GM04503 (cell line): Measurements from ENCODE around the gene CCDC192.

Experiments used
- DNase-seq: peaks from one replicate; pipeline ENCODE4 v3.0.0-alpha.2; 2012; ENCODE audit warnings: low read depth

CCDC192 gene

GRCh38 chr5:127810017-127810416 is 106.8 kb downstream of the CCDC192 start:
- DNase-seq, result no peak

DNA sequence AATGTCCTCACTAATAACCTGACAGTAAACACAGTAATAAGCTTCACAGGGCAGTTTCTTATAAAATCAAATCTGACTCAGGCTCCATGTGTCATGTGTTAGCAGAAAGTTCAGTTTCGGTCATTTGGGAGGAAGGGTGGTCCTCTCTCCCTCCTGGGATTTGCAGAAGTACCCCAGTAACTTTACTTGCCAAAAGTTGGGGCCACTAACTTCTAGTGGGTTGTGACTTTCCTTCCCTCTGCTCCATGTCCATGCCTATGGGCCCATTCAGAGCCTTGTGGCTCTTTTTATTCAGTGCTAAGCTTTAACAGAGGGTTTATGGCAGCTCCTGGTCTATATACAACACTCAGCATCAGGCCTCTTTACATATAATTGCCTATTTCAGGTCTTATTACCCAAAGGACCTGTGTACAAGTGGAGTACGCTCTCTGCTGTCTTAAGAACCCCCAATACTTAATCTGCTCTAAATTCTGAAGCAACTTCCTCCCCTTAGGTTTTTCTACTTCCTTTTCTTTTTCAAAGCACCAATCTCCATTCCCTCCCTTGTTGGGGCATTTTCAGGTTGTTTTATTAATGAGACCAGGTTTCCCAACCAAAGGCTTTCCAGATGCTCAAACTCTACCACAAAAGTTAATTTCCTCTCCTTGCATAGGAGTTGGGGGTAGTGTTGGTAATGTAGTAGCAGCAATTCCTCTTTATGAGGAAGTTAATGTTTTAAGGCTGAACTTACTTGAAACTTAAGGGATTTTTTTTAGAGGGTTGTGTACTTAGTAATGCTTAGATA is 107.7 kb downstream of the CCDC192 start:
- DNase-seq, result no peak

- no peak for DNase-seq
Measured at GRCh38 chr5:127812570-127812969, 109.4 kb downstream of the CCDC192 start.

- peak; percentile 69 for DNase-seq
Measured at GRCh38 chr5:127813633-127814587, 110.7 kb downstream of the CCDC192 start.

DNA sequence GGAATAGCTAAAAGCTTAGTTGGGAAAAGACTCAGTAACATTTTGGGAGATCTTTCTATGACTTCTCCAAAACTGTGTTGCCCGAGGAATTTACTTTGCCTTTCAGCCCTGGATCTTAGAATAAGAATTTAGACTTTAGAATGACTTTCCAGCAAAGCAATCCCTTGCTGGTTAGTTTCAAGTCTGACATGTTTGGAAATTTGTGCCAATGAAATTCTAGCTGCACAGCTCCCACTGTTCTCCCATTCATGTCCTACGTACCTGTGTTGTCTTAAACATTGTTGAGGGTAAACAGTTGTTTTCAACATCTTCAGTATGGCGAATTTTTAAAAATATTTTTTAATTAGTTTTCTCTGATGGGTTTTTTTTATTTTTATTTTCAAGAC is 111.4 kb downstream of the CCDC192 start:
- no peak for DNase-seq

DNA sequence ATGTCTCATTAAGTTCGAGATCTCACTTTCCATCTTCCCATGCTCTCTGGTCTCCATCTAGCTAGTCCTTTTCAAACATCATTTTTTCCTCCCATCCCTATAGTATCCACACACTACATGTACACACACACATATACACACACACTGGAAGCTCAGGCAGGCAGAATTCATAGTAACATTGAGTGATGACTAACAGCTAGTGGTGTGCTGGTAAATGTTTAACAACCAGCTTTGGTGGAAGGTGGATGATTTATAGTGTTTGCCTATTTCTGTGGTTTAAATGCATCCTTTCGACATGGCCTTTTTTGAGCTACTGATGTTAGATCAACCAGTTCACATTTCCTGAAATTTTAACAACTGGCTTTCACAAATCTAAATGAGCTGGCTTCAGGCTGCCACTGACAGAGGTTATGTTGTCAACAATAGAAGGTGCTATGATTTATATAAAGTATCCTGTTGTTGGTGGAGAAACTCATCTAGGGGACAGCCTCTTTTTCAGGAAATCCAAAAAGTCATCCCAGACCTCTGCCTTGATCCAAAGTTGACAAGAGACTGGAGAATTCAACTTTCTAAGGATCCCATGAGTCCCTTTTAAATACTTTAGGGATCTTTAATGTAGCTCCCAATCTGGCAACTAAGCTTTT is 117.8 kb downstream of the CCDC192 start:
- DNase-seq, result peak; percentile 44

GRCh38 chr5:127821896-127822295 is 118.7 kb downstream of the CCDC192 start:
- DNase-seq, result no peak

DNA sequence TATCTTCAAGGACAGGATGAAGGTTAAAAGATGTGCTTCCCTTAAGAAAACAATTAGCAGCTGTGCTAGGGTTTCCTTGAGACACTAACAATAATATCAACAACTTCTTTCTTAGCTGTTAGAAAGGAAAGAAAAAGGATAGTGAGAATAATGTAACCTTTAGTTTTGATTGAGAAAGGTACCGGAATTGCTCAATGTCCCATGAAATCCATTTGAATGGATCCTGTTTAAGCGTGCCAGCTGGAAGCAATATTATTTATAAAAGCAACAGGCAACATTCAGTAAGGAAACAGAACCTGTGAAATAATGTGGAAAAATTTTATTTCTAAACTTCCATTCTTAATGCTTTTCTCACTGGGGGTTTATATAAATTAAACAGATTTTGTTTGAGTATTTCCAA is 120.9 kb downstream of the CCDC192 start:
- DNase-seq, result no peak

DNA sequence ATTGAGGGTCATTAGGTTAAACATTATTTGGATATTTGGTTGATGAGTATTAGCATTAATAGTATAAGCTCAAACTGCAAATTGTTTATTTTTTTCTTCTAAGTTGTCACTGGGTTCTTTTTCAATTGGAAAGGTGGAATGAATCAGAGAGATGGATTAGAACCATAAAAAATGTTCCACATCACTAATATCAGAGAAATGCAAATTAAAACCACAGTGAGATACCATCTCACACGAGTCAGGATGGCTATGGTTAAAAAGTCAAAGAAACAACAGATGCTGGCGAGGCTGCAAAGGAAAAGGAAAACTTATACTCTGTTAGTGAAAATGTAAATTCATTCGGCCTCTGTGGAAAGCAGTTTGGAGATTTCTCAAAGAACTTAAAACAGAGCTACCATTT is 122.8 kb downstream of the CCDC192 start:
- DNase-seq, result no peak

GRCh38 chr5:127827451-127827850 is 124.3 kb downstream of the CCDC192 start:
- no peak for DNase-seq

GRCh38 chr5:127830157-127830556 is 127.0 kb downstream of the CCDC192 start:
- no peak for DNase-seq

GRCh38 chr5:127830829-127831598 is 127.8 kb downstream of the CCDC192 start:
- no peak for DNase-seq

DNA sequence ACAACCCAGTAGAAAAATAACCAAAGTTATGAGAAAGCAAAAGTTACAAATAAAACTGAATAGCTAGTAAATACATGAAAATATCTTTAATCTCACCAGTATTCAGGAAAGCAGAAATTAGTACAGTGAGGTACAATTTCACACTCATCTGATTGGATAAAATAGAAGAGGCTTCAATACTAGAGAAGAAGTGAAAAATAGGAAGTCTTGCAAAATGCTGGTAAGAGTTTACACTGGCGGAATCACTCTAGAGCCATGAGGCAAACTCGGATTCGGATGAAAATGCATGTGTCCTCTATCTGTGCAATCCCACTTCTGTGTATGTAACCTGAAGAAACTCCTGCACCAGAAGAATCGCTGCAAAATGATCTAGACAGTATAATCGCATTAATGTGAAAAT is 128.9 kb downstream of the CCDC192 start:
- DNase-seq, result no peak

- no peak for DNase-seq
Measured at GRCh38 chr5:127834094-127834531, 130.9 kb downstream of the CCDC192 start.

DNA sequence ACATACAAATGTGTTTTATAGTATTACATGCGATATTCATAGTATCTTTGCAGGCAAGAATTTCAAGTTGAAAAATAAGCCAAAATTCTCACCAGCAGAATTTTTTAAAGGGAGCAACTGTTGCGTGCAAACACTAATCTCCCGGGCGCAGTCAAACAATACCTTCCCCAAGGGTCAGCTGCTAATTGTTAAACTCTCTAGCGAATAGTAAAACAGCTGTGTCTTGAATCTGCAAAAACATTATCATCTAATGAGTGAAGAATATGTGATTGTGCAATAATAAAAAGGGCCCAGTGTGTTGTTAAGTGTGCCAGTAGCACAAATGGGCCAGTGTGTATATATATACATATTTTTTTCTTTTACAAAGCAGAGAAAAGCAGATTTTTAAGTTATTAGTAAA is 131.4 kb downstream of the CCDC192 start:
- DNase-seq, result no peak

- DNase-seq, result no peak
Measured at GRCh38 chr5:127838661-127839060, 135.5 kb downstream of the CCDC192 start.

DNA sequence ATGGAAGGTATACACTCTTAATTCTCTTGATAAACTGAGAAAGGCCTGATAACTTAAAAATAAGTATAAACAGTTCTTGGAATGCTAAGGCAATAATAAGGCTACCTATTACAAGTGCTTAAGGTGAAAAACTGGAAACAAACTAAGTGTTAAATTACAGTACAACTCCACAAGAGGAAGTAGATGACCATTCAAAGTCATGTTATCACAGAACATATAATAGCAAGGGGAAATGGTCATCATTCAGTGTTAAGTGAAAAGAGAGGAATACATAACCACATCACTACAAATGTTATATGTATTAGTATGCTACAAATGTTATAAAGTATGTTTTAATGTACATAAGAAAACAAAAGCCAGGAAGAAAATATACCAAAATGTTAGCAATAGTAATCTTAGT is 135.9 kb downstream of the CCDC192 start:
- DNase-seq, result no peak

DNA sequence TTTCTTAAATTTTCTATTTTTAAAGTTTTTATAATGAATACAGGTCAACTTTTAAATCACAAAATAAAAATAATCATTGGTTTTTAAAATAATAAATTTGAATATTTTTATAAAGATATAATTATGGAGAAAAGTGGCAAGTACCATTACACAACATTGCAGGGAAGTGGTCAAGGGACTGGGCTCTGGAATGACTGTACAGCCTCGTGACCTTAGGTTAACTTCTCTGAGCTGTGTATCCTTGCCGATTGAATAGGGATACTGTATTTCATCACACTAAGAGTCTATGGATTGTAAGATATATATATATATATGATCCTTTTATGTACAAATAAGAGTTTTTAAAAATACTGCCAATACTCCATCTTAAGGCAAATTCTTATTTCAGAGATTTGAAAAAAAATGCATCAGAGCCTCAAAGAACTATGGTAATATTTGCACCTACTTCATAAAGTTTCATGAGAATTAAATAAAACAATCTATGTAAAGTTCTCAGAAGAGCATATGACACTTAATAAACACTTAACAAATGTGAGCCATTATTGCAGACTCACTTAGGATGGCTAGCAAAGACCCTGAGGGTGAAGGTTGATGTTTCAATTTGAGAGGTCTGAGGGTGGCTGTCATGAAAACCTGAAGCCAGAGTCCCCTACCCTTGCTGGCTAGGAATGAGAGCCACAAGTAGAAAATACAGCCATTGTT is 136.5 kb downstream of the CCDC192 start:
- no peak for DNase-seq

DNA sequence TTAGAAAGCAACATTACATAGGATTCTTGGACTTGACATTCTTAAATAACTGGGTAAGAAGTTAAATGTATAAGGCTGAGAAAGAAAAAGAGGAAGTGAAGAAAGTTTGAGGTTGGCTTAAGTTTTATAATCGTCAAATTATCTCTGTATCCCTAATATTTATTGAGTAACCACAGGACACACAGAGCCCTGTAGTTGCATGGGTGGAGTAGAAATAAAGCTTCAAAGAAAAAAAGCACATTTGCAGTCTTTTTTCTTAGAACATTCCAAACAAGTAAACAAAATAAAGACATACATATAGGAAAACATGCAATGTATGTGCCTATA is 137.0 kb downstream of the CCDC192 start:
- DNase-seq, result no peak

- no peak for DNase-seq
Measured at GRCh38 chr5:127840809-127841208, 137.6 kb downstream of the CCDC192 start.

DNA sequence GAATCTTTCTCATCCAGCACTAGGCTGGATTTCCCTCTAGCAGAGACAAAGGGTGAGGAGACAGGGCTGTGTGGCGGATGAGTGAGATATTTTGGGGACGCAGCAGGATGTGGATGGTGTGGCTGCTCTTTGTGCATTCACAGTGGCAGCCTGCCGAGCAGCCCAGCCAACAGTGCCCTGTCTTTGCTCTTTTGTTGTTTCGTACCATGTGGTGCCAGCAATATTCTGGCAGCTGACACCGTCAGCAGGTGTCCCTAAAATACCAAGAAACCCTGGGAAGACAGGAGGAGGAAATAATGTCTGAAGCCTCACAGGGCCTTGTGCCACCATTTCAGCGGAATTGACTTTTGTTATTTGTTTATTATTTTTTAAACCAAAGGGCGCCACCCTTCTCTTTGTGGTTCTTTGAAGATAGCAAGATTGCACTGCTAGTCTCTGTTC is 141.4 kb downstream of the CCDC192 start:
- DNase-seq, result no peak
